Activated T-helper 1 cell treated with Interleukin-2 at 50 U/mL for 16 hours (primary cell): ENCODE data around the gene PTN.
"Not testable (repeated sequence)": the region's sequence is repeated elsewhere in the genome, so short reads cannot be mapped to it uniquely, and the experiment has no call there.

Source experiments
- DNase-seq: peaks from one replicate; pipeline ENCODE4 v3.0.0-alpha.2; 2020; ENCODE audit warnings: low read depth

Gene PTN

DNA sequence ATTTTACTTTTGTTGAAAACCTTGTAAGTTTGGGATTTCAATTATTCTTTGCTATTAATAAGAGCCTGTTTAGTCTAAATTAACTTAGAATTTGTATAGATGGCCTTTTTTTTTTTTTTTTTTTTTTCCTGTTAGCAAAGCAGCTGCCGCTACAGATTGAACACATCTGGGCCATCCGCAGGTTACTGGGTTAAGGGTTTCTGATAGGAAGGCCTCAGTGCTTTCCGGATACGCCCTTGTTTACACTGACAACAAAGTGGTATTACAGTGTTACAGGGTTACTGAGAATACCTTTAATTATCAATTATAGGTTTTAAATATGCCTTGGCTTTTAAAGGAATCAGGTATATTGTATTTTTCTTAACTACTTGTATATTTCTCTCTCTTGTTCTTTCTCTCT lies 76.8 kb downstream of the PTN start:
- no peak for DNase-seq

DNA sequence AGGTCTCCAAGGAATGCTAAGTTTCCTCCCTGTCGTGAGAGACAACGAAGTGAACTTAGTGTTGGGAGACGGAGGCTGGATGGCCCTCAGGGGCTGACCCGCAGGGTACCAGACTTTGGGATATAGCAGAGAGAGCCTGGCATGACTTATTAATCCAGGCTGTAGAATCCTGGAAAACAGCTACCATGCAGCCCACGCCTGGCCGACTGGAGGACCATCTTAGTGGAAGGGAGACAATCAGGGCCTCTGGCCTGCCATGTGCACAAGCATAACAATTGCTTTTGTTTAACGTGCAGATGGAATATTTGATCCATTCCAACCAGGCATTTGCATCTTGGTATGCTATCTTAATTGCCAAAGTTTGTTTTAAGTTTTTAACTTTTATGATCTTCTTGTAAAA lies 78.1 kb downstream of the PTN start:
- not testable (repeated sequence) for DNase-seq

DNA sequence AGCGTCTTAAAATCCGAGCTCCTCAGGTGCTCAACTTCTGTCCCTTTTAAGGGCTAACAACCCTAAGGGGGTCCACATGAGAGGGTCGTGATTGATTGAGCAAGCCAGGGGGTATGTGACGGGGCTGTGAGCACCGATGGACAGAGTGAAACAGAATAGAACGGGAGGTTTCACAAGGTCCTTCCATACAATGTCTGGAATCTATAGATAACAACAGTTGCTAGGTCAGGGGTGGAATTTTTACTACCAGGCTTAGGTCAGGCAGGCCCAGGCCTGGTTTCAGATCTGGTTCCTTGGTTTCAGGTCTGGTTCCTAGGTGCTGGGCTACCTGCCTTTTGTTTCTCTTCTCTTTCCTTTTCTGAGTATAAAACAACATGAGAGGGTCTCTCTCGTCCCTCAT lies 80.9 kb downstream of the PTN start:
- no peak for DNase-seq

DNA sequence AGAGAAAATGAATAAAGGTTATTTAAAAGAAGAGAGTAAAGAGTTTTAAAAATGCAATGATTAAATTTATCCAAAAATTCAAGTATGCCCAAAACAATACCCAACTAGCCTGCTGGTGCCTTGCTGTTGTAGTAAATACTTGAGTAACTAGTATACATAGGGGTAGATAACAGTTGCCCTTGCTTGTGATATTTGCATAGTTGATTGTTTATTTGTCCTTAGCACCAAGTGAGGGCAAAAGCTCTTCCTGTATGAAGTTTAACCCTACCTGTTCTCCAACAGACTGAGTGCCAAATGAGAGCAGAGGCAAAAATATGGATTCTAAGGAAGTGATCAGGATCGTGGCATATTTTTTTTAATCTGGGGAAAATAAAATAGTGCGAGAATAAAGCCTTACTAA lies 85.0 kb downstream of the PTN start:
- no peak for DNase-seq

DNA sequence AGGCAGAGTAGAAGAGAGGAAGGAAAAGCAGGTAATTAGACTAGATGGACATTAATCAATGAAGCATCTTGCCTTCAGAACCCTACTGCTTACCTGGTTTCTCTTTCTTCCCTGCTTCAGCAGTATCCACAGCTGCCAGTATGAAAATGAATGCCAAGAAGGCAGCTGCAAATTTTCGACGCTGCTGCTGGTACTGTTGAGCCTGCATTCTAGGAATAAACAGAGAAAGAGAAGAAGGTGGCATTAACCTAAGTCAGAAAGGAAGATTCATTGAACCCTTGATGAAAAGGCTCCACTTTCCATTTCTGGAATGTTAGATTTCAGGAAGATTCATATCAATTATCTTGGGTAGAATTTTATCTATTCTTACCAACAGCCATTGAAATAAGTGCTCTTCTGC lies 88.8 kb downstream of the PTN start:
- DNase-seq = no peak

DNA sequence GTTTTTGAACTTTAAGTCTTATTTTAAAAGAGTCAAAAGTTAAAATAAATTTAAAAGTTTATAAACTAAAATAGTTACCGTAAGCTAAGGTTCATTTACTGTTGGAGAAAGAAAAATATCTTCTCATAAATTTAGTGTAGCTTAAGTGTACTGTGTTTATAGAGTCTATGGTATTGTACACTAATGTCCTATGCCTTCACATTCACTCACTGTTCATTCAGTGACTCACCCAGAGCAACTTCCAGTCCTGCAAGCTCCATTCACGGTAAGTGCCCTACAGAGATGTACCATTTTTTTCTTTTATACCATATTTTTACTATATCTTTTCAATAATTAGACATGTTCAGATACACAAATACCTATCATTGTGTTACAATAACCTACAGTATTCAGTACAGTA lies 97.6 kb downstream of the PTN start:
- no peak for DNase-seq

DNA sequence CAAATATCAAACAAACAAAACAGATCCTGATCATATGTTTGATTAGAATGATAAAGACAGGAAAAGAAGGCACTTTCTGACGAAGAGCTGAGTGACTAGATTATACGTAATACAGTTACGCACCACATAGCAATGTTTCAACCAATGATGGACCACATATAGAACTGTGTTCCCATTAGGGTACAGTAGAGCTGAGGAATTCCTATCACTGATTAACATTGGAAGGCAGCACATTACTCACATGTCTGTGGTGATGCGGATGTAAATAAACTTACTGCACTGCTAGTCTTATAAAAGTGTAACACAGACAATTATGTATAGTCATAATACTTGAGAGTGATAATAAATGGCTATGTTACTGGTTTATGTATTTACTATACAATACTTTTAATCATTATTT lies 98.3 kb downstream of the PTN start:
- DNase-seq = no peak

DNA sequence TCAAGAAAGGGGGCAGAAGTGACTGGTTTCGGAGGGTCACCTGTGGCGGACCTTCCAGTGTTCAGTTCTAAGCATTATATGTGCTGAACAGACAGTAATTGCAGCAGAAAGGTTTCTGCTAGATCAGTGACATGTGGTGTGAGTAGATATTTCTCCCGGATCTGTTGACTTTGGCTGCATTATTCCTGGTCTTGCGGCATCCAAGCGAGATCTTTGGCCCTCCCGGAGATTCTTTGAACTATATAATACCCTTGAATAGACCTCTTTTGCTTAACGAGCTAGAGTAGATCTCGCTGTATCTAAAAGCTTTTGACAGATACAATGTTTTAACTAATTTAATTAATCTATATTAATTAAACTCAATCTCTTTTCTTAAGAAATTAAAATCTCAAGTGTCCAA lies 99.8 kb downstream of the PTN start:
- no peak for DNase-seq

DNA sequence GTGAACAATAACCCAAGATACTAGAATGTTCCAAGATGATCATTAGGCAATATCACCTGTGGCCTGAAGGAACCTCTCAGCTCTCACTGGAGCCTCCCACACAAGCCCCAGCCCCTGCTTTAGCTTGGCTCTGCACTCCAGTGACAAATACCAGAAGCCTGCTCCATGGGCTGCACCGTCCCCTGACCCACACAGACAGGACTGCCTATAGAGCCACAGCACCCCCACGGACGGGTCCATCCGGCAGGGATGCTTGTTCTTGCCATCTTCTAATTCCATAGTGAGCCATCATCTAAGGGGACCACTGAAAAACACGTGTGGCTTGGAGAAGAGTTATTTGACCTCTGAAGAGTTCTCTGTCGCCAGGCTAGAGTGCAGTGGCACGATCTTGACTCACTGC lies 100.9 kb downstream of the PTN start:
- no peak for DNase-seq

DNA sequence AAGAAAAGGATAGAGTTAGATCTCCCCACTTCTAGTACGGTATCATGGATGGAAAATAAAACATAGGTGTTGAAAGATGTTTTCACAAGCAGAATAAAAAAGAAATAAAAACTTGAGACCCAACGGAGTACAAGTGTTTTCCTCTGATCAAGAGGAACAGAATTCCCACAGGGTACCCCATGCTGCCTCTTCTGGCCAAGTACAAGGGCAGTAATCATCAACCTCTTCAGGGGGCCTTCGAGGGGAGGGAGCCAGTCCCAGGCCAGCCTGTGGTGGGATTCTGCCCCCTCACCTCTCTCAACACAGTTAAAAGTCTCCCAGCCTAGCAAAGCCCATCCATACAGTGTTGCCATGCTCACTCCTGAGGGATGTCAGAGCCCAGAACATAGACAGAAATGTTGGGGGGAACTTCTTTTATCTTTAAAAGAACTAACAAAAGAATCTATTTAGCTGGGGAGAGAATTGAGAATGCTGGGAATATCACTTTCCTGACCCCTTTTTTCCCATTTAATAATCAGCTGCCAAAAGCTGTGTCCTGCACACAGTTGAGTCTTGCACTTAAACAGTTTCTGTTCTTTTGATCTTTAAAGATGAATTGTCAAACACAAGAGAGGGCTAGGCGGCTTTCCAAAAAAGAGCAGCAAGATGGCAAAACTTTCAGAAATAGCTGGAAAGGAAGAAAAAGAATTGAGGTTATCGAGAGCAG lies 101.7 kb downstream of the PTN start:
- DNase-seq = no peak

DNA sequence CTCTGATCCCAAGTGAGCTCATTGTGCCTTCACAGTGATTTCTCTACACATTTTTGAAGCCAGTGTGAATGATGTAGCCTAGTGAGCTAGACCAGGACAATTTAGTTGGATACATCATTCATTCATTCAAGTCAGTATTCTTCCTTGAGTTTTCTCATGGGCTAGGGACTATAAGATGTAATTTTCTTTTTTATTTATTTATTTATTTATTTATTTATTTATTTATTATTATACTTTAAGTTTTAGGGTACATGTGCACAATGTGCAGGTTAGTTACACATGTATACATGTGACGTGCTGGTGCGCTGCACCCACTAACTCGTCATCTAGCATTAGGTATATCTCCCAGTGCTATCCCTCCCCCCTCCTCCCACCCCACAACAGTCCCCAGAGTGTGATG lies 104.3 kb downstream of the PTN start:
- not testable (repeated sequence) for DNase-seq

DNA sequence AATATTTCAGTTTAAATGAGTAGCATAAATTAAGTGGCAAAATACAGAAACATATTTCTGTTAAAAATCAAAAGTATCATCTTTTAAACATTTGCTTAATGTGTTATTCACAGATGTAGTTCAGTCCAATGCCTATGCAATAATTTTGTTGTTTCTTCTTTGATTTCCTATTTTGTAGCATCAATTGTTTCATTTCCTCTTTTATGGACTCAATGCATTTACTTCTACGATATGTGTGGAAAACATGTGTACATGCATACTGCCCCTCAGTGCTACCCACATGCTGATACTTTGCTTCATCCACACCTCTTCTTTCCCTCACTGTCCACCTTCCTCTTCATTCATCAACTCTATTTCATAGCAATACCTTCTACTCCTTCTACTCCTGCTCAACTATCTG lies 108.1 kb downstream of the PTN start:
- DNase-seq = no peak

DNA sequence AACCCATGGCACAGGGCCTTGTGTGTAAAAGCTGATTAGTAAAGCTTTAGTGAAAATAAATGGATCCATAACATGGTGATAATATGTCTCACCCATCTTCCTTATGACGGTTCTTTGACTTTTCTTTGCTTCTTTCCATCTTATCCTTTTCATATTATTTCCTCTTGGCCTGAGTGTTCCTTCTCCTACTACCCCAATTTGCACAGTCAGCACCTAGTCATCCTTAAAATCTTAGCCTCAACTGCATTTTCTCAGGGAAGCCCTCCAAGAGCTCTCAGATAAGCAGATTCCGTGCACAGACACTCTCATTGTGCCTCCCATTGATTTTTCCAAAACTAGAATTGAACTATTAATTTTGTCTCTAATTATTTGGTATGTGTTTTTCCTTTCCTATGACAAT lies 112.4 kb downstream of the PTN start:
- no peak for DNase-seq

DNA sequence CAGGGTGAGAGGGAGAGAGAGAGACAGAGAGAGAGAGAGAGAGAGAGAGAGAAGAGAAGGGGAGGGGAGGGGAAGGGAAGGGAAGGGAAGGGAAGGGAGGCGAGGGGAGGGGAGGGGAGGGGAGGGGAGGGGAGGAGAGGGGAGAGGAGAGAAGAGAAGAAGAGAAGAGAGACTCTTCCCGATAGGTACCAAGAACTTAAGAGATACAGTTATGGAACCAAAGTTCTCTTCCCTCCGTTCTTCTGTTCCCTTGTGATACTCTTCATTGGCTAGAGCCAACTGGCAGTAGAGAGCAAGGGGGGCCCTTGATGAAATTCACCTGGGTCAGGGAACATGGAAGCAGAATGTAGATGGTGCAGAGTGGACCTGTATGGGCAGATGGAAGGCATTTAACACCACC lies 122.1 kb downstream of the PTN start:
- no peak for DNase-seq

DNA sequence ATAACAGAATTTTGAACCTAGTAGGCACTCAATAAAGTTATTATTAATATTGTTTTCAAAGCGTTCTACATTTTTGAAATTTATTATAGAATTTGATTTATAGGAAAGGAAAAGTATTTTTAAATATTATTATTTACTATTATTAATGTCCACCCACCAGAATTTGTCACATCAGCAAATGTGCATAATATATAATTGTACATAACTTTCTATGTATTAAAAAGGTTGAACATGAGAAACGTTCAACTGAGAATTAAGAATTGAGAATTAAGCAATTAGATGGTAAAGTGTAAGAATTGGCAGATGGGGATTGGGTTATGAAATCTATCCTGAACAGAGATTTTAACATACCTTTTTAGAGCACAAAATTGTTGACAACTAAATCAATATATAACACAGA lies 129.8 kb downstream of the PTN start:
- no peak for DNase-seq

DNA sequence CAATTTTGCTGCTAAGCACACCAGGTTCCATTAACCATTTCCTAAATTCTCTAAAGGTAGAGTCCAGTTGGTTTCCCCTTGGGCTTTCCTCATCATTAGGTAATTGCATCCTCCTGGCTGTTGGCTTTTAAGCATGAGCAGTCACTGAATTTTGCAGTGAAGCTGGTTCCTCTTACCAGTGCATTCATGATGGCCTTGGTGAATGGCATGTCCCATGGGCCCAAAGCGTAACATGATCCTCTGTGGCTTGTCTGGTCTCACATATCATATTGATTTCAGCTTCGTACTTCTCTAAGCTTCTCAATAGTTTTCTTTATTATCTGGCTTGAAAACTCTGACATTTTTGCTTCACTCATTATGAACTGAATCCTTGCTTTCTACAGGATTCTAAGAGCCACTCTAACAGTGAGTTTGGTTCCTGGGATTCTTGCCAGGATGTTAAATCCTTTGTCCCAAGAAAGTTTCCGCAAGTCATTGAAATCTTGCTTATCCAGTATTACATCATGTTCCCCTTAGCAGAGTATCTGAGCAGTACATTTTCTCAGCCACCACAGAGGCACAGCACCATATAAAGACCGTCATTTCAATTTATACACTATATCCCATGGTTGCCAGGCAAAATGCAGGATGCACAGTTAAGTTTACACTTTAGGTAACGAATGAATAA lies 134.2 kb downstream of the PTN start:
- no peak for DNase-seq

DNA sequence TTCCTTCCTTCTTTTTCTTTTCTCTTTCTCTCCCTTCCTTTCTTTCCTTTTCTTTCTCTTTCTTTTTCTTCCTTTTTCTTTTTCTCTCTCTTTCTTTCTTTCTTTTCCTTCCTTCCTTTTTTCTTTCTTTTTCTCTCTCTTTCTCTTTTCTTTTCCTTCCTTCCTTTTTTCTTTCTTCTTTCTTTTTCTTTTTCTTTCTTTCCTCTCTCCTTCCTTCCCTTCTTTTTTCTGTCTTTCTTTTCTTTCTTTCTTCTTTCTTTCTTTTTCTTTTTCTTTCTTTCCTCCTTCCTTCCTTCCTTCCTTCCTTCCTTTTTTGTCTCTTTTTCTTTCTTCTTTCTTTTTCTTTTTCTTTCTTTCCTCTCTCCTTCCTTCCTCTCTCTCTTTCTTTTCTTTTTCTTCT lies 136.8 kb downstream of the PTN start:
- no peak for DNase-seq

DNA sequence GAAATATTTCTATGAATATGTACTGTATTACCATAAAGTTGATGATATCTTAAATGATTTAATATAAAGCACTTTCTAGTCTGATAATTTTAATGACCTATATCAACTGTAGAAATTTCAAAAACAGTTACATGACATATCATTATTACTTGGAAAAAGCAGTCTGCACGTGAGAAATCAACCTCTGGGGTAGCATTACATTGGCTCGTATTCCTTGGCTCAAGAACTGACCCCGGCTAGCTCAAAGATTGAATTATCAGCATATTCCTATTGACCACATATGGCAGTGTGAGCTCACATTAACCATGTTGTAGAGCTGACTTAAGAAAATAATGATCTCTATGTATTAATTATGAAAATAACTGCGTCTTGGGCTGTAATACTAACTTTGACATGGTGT lies 139.3 kb downstream of the PTN start:
- DNase-seq = no peak

DNA sequence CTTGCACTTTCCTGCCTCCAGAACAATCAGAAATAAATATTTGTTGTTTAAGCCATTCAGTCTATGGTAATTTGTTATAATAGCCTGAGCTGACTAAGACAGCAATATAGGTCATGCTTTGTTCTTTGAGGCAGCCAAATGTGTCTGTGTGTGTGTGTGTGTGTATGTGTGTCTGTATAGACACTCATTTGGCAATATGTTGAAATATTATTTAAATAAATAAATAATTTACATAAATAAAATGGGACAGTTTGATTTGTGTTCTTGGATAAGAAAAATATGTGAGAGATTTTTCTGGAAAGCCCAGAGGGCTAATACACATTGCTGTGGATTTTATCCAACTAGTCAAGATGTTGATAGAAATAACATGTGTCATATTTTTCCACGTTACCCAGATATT lies 140.2 kb downstream of the PTN start:
- DNase-seq = no peak

DNA sequence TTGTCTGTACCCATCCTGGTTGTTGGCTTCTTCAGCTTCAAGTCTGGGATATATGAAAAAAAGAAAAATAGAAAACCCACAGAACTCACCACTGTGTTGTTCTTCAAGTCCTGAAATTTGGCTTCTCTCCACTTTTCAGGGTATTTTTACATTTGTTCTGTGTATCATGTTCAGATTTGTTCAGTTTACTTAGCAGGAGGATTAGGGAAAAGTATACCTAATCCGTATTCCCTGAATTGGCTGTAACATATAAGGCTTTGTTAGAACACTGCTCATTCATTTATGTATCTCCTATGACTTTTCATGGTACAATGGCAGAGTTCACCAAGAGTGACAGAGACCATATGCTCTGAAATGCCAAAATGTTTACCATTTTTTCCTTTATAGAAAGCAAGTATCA lies 146.9 kb downstream of the PTN start:
- DNase-seq = no peak

DNA sequence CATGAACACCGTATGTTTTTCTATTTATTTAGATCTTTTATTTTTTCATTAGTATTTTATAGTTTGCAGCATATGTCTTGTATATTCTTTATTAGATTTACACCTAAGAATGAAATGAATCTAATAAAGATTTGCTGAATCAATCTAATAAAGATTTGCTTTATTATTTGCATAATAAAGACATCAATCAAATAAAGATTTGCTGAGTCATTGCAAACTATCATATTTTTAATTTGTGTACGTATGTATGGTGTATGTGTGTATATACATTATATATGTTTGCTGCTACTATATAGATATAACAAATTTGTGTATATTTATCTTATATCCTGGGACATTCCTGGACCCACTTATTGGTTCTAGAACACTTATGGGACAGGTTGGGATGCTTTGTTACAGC lies 147.5 kb downstream of the PTN start:
- DNase-seq = no peak

DNA sequence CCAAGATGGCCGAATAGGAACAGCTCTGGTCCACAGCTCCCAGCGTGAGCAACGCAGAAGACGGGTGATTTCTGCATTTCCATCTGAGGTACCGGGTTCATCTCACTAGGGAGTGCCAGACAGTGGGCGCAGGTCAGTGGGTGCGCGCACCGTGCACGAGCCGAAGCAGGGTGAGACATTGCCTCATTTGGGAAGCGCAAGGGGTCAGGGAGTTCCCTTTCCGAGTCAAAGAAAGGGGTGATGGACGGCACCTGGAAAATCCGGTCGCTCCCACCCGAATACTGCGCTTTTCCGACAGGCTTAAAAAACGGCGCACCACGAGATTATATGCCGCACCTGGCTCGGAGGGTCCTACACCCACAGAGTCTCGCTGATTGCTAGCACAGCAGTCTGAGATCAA lies 161.9 kb downstream of the PTN start:
- not testable (repeated sequence) for DNase-seq
